ENCODE measurements around the gene CDKN2B-AS1.
A peak's percentile ranks its signal among the peaks of the same experiment; 100 is the strongest.

Gene CDKN2B-AS1

DNA sequence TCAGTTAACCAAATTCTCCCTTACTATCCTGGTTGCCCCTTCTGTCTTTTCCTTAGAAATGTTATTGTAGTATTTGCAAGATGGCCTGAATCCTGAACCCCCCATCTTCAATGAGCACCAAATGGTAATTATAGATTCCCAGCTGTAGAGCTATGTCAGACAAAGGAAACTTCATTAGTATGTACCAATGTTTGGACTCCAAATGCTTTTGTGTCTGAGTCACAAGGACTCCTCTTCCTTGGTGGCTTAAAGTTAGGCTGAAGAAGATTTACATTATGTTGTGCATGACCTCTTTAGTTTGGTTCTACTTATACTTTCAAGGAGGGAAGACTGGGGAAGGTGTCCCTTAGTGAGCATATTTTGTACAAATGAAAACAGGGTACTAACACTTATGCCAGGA, 120.4 kb downstream of the CDKN2B-AS1 start:
- no peak for DNase-seq (ENCODE audit: low read depth in 1 of 2, low spot score in 1 of 2)
- in situ Hi-C loops (cut with HindIII; ENCODE audit: low pct_unique_long_range_greater_than_20kb, low sequenced_read_pairs) = no loop called here
- TF ChIP-seq JUND (IDR thresholded peaks at IDR 0.05; ENCODE audit: low read depth) = no peak

DNA sequence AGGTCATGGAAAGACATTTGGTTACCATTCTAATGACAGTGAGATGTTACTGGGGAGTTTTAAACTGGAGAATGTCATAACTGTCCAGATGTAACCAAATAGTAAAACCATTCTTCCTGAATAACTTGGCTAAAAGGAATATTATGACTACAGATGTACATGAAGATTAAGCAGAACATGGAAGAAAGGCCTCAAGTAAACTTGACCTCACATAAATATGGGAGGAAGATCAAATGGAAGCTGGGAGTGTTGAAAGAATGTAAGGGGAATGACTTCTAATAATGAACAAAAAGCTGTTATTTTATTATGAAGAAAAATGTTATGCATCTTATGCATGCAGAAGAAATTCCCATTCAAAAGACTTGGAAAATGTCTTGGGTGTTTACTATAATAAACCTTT, 122.2 kb downstream of the CDKN2B-AS1 start:
- no peak for TF ChIP-seq JUND (IDR thresholded peaks at IDR 0.05; ENCODE audit: low read depth)
- in situ Hi-C loops (cut with HindIII; ENCODE audit: low pct_unique_long_range_greater_than_20kb, low sequenced_read_pairs) = no loop called here
- DNase-seq (ENCODE audit: low read depth in 1 of 2, low spot score in 1 of 2) = no peak

DNA sequence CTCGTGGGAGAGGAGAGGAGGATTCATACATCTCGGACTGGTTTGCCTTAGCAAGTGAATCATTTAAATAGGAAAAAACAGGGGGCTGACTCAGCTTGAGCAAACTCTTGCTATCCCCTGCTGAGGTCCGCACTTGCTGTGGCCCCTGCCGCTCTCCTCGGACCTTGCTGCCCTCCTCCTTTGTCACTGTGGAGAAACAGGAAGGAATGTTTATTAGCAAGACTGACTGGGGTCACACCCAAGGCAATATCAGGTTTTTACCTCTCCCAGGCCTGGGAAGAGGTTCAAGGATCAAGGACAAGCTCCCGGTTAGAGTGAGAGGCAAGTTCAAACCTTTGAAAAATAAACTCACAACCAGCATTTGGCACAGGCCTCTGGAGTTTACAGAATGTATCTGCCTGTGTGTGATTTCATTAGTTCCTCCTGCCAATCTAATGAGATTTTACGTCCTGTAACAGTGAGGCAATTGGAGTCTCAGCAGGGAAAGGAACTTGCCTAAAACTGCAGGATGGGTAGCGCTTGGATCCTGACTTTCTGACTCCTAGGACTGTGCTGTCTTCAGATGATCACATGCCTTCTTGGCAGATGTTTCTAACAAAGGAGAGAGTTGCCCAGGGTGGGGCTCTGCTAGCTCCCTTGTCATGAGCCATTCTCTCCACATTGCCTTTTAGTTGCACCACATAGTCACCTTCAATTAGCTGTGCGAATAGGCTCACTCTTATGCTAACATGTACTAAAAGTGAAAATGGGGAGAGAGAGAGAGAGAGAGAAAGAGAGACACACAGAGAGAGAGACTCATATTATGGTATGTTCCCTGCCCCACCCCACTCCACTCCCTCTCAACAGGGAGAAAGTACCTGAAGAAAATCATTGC, 123.2 kb downstream of the CDKN2B-AS1 start:
- in situ Hi-C loops (cut with HindIII; ENCODE audit: low pct_unique_long_range_greater_than_20kb, low sequenced_read_pairs) = no loop called here
- DNase-seq (ENCODE audit: low read depth in 1 of 2, low spot score in 1 of 2) = no peak
- TF ChIP-seq JUND (IDR thresholded peaks at IDR 0.05; ENCODE audit: low read depth) = no peak

DNA sequence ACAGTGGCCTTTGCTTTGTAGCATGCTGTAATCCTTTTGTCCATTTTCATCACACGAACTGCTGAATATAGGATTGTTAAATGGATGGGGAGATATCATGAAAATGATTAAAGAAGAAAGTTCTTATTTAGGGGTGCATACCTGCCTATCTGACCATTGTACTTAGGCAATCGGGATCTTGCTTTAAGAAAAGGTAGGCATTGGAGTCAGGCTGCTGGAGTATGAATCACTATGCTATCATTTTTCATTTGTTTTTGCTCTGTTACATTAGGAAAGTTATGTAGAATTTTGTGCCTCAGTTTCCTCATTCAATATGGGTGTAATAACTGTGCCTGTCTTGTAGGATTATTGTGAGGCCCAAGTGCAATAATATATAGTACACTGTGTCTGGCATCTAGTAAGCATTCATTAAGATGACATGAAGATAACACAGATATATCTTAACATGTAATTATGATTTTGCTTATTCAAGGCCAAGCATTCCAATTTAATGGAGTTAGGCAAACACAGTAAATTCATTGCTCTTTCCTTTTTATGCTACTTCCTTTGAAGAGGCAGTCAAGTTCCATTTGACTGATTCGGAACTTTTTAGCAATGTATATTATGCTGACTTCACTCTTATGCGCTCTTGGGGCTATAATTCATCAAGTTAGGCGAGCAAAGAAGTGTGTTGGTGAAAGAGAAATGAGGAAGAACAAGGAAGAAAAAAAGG, 124.4 kb downstream of the CDKN2B-AS1 start:
- DNase-seq (ENCODE audit: low read depth in 1 of 2, low spot score in 1 of 2) = no peak
- in situ Hi-C loops (cut with HindIII; ENCODE audit: low pct_unique_long_range_greater_than_20kb, low sequenced_read_pairs) = no loop called here
- TF ChIP-seq JUND (IDR thresholded peaks at IDR 0.05; ENCODE audit: low read depth) = no peak

DNA sequence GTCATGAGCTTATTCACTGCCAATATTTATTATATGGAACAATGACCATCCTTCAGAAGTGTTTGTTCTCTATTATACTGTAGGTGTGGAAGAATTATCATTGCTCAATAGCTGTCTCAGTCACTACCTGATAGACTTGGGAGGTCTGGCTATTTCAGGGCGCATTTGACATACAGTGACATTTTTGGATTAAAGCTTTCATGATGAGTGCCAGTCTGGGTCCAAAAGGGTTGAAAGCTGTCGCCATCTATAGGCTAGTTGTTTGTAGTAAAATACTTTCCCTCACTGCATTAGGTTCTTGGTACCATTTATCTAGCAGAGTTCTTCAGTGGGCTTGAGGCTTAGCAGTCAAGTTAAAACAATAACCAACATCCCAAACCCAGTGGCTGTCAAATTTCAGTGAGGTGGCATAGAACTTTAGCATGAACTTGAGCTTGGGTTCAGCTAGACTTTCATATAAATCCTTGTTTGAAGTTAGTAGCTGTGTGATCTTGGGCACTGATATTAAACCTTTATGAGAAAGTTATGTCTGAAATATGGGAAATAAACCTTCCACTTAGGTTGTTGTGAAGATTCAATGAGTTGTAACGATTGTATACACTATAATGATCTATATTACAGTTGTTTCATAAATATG, 125.0 kb downstream of the CDKN2B-AS1 start:
- in situ Hi-C loops (cut with HindIII; ENCODE audit: low pct_unique_long_range_greater_than_20kb, low sequenced_read_pairs) = no loop called here
- DNase-seq (ENCODE audit: low read depth in 1 of 2, low spot score in 1 of 2) = peak in 1 of 2 experiments; percentile 61
- no peak for TF ChIP-seq JUND (IDR thresholded peaks at IDR 0.05; ENCODE audit: low read depth)

DNA sequence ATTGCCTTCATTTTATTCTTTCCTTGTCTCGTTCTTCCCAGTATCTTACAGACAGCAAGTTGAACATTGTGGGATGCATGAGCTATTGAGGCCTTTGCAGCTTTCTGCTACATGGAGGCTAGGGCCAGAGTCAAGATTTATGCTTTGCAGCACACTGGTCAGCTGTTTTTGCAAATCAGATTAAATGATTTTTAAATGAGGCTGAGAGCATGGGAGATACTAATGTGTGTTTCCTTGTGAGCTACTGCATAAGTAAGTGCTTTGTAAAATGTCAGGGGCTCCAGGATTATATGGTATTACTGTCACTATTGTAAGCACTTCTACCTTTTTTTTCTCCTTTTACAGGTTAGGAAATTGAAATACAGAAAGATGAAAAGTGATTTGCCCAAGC, 125.6 kb downstream of the CDKN2B-AS1 start:
- no peak for DNase-seq (ENCODE audit: low read depth in 1 of 2, low spot score in 1 of 2)
- TF ChIP-seq JUND (IDR thresholded peaks at IDR 0.05; ENCODE audit: low read depth) = no peak
- in situ Hi-C loops (cut with HindIII; ENCODE audit: low pct_unique_long_range_greater_than_20kb, low sequenced_read_pairs) = no loop called here

DNA sequence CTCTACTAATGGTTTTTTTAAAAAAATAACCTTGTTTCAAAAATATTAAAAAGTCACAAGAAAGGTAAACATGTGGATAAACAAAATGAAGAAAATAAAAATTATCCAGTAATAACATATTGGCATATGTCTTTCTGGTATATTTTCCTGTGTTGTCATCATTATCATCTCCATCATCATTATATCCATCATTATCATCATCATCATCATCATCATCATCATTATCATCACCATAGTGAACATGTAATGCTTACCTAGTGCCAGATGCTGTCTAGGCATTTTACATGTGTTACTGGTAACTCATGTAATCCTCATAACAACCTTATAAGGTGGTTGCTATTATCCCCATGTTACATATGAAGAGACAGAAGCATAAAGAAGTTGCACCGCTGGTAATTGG, 126.0 kb downstream of the CDKN2B-AS1 start:
- no peak for TF ChIP-seq JUND (IDR thresholded peaks at IDR 0.05; ENCODE audit: low read depth)
- in situ Hi-C loops (cut with HindIII; ENCODE audit: low pct_unique_long_range_greater_than_20kb, low sequenced_read_pairs) = no loop called here
- no peak for DNase-seq (ENCODE audit: low read depth in 1 of 2, low spot score in 1 of 2)

DNA sequence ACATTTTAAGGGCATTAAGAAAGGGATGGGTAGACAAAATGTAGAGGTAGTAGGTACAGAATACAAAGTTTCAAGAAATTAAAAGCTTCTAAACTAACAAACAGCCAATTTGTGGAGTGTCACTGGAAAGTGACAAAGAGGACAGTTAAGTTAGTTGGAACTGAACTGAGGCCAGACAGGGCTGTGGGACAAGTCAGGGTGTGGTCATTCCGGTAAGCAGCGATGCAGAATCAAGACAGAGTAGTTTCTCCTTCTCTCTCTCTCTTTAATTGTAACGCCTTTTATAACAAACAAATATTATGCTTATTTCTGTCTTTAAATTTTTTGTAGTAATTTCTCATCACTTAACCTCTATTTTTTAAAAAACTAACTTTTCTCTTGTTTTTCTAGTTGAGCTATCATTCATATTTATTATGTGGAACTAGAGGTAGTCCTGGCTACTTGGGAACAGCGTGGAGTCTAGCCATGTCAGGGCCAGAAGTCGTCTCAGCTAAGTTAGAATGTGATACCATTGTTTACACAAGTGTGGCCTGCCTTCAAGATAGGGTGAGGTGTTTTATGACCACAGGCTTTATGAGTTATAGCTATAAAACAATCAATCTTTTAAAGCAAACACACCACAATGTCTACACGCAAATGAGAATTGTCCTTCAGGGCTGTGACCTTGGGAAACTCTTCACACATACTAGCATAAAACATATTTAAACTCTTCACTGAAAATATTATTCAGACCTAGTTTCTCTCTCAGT, 129.8 kb downstream of the CDKN2B-AS1 start:
- DNase-seq (ENCODE audit: low read depth in 1 of 2, low spot score in 1 of 2) = no peak
- in situ Hi-C loops (cut with HindIII; ENCODE audit: low pct_unique_long_range_greater_than_20kb, low sequenced_read_pairs) = no loop called here
- no peak for TF ChIP-seq JUND (IDR thresholded peaks at IDR 0.05; ENCODE audit: low read depth)

DNA sequence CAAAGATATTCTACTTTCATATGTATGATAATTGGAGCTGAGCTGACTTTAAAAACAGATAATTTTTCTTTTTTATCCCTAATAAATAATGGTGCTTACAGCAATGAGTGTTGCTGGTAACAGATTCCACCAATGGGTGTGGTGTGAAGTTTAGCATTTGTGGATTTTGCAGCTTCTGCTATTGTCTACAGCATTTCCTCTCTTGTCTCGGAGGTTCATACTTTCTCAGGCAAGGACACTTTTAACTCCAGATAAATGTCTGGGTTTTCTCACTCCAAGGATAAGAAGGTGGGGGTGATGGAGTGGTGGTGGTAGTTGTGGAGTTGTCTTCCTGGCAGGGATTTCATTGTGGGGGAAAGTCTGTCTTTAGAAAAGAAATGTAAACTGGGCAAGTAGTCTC, 134.5 kb downstream of the CDKN2B-AS1 start:
- DNase-seq (ENCODE audit: low read depth in 1 of 2, low spot score in 1 of 2) = no peak
- TF ChIP-seq JUND (IDR thresholded peaks at IDR 0.05; ENCODE audit: low read depth) = no peak
- in situ Hi-C loops (cut with HindIII; ENCODE audit: low pct_unique_long_range_greater_than_20kb, low sequenced_read_pairs) = no loop called here

DNA sequence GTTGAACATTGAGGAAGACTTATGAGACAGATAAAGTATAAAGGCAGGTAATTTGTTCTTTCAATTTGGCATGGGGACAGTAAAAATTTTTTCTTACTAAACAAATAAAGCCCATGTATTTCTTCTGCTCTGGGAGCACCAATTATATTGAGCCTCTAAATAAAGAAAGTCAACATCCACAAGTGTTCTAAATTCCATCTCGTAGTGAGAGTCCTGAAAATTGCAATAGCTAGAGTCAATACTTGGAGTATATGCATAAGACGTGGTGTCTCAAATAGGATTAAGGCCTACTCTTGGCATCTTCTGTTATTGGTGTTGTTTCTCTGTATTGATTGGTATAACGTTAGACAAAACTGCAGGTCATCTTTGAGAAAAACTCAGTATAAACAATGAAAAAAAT, 135.0 kb downstream of the CDKN2B-AS1 start:
- TF ChIP-seq JUND (IDR thresholded peaks at IDR 0.05; ENCODE audit: low read depth) = no peak
- no peak for DNase-seq (ENCODE audit: low read depth in 1 of 2, low spot score in 1 of 2)
- in situ Hi-C loops (cut with HindIII; ENCODE audit: low pct_unique_long_range_greater_than_20kb, low sequenced_read_pairs) = no loop called here

DNA sequence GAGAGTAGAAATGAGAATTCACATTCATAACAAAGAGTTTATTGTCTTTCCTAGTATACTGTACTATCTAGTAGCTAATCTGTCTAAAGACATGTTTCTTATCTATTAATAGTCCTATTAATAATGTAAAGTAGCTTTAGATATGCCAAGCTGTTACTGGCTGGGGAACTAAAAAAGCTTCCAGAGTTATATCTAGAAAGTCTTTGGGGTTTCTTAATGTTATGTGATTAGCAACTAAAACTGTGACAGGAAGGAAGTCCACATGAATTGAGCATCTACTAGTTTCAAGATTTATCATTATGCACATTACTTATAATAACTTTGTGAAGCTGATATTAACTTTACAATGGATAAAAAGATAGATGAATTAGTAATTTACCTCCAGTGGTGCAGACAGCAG, 137.2 kb downstream of the CDKN2B-AS1 start:
- in situ Hi-C loops (cut with HindIII; ENCODE audit: low pct_unique_long_range_greater_than_20kb, low sequenced_read_pairs) = no loop called here
- no peak for TF ChIP-seq JUND (IDR thresholded peaks at IDR 0.05; ENCODE audit: low read depth)
- DNase-seq (ENCODE audit: low read depth in 1 of 2, low spot score in 1 of 2) = no peak

DNA sequence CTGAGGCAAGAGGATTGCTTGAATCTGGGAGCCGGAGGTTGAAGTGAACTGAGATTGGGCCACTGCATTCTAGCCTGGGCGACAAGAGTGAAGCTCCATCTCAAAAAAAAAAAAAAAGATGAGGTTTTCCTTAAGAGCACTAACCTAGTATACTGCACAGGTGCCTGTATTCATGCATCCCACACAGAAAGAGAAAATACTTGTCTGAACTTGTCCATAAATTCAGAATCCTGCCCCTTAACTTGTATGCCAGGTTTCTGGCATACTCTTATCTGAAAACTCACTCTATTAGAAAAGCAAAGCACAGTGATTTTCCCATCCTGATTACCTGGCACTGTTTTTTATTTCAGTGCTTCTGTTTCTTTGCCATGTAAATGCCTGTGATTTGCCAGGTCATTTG, 139.8 kb downstream of the CDKN2B-AS1 start:
- in situ Hi-C loops (cut with HindIII; ENCODE audit: low pct_unique_long_range_greater_than_20kb, low sequenced_read_pairs) = no loop called here
- no peak for DNase-seq (ENCODE audit: low read depth in 1 of 2, low spot score in 1 of 2)
- no peak for TF ChIP-seq JUND (IDR thresholded peaks at IDR 0.05; ENCODE audit: low read depth)
